Mammary epithelial cell (primary cell): ENCODE data around the gene DDN.

Experiments used
- CTCF ChIP-seq, 2 donors: IDR thresholded peaks in 1 of 2; conservative IDR thresholded peaks in 1 of 2; 2 replicates each; pipeline ENCODE4 v1.5.1; 2011 to 2012; ENCODE audit warnings: inconsistent platforms in 2 of 2, low read length in 2 of 2, mild to moderate bottlenecking in 2 of 2, control low read depth in 1 of 2, low read depth in 1 of 2; ENCODE audit not compliant: insufficient read depth in 1 of 2; ENCODE audit errors: extremely low read depth in 1 of 2
- EZH2 ChIP-seq: IDR thresholded peaks from 2 replicates; pipeline ENCODE4 v1.6.1; 2012; ENCODE audit warnings: low read length, inconsistent platforms, borderline replicate concordance

- TF ChIP-seq CTCF (conservative IDR thresholded peaks at IDR 0.05 in 1 of 2, IDR thresholded peaks at IDR 0.05 in 1 of 2; ENCODE audit: extremely low read depth in 1 of 2, insufficient read depth in 1 of 2, low read depth in 1 of 2, low read length in 2 of 2), result no peak
- TF ChIP-seq EZH2, result no peak
Observed at GRCh38 chr12:48954061-48954460, 45.1 kb downstream of the DDN start.
